NCI-H226 (cell line): ENCODE results near the gene DDAH1.

ENCODE experiments used
- DNase-seq: peaks from one replicate; pipeline ENCODE4 v3.0.0-alpha.2; 2015

Gene DDAH1

DNA sequence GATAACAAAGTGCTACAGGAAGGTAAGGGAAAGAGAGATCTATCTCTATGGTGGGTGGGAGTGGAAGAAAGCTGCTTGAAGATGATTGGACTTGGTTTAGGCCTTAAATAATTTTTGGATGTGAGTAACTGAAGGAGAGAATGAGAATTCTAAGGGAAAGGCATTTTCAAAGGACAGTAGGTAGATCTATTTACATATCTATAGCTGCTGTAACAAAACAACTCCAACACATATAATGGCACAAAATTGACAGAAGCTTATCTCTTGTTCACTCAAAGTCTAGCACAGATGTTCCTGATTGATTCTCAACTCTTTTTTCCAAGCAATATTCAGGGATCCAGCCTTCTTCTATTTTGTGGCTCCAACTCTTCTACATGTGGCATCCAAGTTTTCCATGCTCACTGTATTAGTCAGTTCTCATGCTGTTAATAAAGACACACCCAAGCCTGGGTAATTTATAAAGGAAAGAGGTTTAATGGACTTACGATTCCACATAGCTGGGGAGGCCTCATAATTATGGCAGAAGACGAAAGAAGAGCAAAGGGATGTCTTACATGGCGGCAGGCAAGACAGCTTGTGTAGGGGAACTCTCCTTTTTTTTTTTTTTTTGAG is 3.1 kb upstream of the DDAH1 start:
- no peak for DNase-seq

DNA sequence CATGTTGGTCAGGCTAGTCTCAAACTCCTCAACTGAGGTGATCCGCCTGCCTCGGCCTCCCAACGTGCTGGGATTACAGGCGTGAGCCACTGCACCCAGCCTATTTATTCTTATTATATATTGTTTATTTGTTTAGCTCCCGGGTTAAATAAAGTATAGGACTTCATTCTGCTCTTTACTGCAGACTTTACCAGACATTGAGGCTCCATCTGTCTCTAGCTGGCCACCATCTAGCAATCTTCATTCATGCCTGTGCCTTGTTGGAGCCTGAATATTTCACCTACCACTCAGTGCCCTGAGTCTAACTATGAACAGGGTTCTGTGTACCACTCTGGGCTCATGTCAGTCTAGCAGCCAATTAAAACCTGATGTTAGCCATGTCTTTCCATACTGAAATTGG is 2.1 kb upstream of the DDAH1 start:
- no peak for DNase-seq

DNA sequence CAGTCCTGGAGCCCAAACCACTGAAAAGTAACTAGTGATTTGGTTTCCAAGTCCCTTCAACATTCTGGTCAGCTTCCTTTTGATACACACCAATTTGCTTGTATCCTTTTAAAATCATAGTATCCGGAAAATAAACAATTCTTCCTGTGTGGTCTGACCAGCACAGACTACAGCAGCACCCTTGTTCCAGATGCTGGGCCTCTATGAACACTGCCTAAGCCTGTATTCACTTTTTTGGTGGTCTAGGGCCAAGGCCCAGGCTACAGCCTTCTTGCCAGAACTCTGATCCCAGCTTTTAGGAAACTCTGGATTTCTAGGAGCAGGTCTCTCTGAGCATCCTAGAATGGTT is 801 bp upstream of the DDAH1 start:
- DNase-seq: no peak

- peak; percentile 90 for DNase-seq
These were observed 361 bp downstream of the DDAH1 start for GRCh38 chr1:85464497-85465098.

DNA sequence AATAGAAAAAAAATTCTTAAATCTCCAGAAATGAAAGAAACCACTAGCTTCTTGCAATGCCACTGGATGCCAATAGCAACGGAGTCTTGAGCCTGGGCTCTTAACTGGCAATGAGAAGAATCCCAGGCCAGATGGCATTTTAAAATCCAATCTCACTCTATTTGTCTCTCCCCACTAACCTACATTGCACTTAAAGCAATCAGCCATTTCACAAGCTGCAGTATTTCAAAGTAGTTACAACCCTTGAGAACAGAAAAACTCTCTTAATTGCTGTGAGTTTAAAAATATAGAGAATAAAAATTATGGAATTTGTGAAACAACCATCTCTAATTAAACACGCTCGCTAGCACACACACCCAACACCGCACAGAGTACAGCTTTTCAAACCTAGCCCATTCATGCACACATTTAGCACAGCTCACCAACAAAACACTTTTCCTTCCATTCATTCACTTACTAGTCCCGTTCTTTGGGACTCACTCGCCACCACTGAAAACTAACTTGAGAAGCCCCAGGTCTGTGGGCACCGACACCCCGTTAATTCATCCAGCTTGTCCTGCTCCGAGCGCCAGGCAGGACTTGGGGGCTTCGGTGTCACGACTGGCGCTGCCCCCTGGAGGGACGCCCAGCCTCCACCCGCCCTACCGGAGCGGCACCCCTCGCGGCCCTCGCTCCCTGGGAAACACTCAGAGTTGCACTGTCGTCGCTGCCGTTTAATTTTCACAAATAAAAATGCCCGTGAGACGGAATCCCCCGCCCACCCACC is 1.0 kb downstream of the DDAH1 start:
- DNase-seq: no peak

- no peak for DNase-seq
These were observed 1.9 kb downstream of the DDAH1 start for GRCh38 chr1:85462931-85463649.

DNA sequence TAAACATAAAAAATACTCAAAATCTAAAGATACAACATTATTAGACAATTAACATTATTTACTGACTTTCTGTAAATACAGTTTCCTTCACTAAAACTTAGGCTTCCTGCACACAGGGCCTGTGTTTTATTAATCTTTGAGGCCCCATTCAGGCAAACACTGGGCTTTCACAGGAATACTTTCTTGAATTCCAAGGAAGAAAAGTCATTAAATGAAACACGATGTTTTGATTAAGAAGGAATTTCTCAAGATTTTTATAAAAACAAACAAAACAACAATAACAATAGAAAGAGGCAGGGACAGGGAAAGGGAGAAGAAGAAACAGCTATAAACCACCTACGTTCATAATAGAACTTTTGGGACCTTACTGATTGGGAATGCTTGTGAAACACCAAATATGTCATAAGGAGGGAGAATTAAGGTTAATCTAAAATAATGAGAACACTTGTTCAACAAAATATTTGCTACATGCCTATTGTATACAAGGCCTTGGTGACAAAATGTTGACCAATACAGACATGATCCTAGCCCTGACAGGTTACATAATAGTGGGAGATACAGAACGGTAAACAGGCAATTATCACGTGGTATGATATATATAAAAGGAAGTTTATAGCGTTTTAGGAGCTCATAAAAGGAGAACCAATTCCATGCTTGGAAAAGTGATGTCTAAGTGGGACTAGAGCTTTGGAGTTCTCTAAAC is 3.6 kb downstream of the DDAH1 start:
- no peak for DNase-seq

DNA sequence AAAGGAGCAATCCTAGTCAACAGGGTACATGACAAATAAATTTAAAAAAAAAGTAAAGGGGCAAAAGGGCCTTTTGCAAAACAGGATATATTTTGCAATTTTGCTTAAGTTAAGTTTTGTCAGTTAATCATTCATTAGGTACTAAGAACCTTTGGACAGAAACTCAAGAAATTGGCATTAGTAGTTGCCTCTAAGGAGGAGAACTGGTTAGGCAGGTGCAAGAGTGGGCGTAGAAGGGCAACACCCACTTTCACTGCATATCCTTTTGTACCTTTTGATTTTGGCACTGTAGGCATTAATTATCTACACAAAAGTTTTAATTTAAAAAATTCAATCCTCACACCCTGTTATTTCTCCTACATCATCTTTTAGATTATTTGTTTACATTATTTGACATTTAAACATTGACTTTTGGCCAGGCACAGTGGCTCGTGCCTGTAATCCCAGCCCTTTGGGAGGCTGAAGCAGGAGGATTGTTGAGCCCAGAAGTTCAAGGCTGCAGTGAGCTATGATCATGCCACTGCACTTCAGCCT is 4.3 kb downstream of the DDAH1 start:
- DNase-seq: no peak

GRCh38 chr1:85459290-85459689 is 5.7 kb downstream of the DDAH1 start:
- DNase-seq: no peak

DNA sequence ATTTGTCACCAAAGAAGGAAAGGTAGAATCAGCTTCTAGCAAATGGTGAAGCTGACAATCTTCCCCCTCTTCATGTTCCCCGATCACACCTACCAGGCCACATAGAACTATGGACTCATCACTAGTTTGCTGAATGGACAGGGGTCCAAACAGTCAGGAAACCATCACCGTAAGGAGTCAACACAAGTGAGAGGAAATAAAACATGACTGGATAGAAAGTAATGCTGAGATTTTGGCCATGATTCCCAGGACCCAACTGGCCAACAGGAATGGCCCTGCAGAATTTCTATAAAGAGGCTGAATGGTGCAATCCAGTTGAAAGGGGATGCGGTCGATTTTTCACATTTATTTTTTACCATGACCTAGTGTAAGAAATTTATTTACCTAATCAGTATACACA is 10.7 kb downstream of the DDAH1 start:
- DNase-seq: no peak

GRCh38 chr1:85453640-85454194 is 11.2 kb downstream of the DDAH1 start:
- DNase-seq: no peak

- DNase-seq: no peak
These were observed 12.0 kb downstream of the DDAH1 start for GRCh38 chr1:85452948-85453347.

DNA sequence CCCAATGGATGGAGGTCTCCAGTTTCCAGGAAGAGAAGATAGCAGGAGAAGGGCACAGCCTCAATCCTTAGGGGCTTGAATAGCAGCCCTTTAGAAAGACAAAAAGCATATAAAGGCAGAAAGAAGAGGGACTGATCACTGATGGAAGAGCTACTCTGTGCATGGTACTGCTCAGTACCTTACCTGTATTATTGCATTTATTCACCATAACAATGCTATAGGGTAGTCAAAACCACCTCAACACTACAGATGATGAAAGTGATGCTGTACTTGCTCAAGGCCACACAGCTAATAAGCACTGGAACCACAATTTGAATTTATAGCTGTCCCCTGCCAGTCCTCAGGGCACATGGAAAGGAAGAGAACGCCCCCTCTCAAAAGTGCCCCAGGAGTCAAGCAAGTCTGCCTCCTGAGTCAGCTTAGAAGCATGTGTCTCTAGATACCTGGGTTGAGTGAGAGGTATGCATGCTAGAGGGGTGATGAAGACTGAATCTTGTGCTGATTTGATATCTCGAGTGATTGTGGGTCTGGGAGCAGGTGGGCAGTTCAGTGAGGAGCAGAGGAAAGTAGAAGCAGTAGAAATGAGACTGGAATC is 13.6 kb downstream of the DDAH1 start:
- peak; percentile 73 for DNase-seq

DNA sequence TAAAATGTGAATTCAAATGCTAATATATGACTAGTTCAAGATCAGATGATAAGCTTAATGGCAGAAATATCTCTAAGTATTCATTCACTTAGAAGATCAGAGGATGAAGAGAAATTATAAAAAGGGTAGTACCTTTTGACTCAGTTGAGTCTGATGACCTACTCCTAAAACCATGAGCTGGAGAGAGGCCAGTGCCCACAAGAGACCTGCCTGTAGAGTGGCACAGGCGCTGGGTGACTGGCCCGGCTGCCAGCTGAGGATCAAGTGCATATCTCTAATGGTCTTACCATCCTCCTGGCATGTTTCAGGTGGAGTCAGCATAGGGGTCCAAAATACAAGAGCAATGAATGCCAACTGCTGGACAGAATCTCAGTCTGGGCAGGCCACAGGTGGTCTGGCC is 14.1 kb downstream of the DDAH1 start:
- peak; percentile 35 for DNase-seq

- no peak for DNase-seq
These were observed 15.6 kb downstream of the DDAH1 start for GRCh38 chr1:85449356-85449755.

- peak; percentile 23 for DNase-seq
These were observed 16.6 kb downstream of the DDAH1 start for GRCh38 chr1:85448358-85448757.

DNA sequence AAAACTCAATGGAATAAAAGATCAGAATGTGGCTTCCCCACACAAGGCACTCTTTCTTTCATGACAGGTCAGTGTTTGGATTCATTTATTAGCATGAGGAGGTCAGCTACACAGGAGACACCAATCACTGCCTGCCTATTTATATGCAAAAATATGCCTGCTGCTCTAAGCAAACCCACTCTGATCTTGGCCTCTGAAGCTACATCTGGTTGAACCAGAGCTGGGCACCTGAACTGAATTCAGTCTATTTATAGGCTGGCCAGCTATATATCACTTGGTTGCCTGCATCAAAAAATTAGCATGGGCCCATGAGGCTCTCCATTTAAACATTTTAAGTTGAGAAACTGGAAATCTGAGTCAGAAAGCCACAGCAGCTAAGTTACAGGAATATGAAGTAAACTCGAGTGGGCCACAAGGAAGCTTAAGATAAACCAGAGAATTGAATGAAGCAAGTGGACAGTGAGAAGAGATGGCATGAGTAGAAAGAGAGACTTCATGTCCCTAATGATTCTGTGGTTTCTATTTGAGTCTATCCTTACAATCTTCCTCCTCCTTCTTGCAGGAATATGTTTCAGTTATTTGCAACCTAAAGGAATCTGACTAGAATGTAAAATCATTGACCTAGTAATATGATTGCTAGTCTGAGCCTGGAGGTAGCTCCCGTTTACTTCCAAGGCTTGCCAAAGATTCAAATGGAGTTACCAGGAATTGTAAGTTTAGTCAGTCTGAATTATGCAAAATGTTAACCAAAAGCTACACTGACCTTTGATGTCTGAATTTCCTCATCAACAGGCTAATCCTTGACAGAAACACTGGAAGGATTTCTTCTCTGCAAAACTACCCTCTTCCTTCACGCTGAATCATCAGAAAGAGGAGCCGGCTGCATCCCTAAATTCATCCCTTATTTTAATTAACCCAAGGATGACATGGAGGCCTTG is 17.7 kb downstream of the DDAH1 start:
- no peak for DNase-seq

- DNase-seq: no peak
These were observed 19.1 kb downstream of the DDAH1 start for GRCh38 chr1:85445906-85446305.

- no peak for DNase-seq
These were observed 20.6 kb downstream of the DDAH1 start for GRCh38 chr1:85444381-85444780.

DNA sequence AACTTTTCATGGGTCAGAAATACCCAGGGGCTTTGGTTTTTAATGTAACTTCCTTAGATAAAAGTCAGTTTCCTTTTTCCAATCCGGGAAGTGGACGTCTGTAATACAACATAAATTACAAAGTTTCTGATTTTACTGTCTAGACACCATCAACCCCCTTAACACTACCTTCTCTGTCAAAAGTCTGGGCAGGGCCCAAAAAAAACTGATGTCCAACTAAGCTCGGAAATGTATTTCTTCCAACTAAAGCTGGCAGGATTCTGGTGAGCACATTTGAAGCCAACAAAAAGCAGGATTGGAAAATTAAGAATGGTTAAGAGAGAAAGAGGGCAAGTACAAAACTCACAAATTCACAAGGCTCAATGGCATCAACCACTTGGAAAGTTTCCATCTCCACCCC is 24.3 kb downstream of the DDAH1 start:
- DNase-seq: no peak

DNA sequence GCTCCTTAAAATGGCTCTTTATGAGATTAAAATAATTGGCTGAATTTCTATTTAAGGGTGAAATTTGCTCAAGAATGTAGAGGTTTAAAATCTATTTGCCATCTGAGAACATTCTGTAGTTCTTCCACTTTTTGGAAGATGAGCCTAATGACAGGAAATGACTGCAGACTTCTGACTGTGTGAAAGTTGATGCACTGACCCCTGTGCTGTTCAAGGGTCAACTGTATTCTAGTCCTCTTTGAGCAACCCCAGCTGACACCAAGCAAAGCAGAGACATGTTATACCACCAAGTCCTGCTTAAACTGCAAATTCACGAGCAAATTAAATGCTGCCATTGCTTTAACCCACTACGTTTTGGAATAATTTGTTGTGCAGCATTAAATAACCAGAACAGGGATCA is 26.6 kb downstream of the DDAH1 start:
- DNase-seq: no peak
